Measurements from ENCODE around the gene ATMIN. TPM values are rescaled to one million over a fixed set of nuclear protein-coding genes. Genes with fewer than 3 reads are reported as not detected.
A peak's percentile ranks its signal among the peaks of the same experiment; 100 is the strongest.

ATMIN gene
- total RNA-seq, 1 donor from 2014 or later, result 40.0 TPM

- Mint-ChIP-seq H3K9me3 (ENCODE audit: unreplicated experiment) (no peaks in the 10 kb centered on the region), H3K27ac (ENCODE audit: unreplicated experiment) (no peak overlapping the region), H3K4me1 (ENCODE audit: low read depth, unreplicated experiment) (peaks cover 29% of the 10 kb centered on the region), H3K36me3 (ENCODE audit: low read depth, unreplicated experiment) (peaks cover 24% of the 10 kb centered on the region), H3K27me3 (ENCODE audit: low read depth, unreplicated experiment) (no peaks in the 10 kb centered on the region), H3K4me3 (ENCODE audit: unreplicated experiment) (no peak overlapping the region)
- no peak for DNase-seq (ENCODE audit: low read depth)
- H3K9ac ChIP-seq (ENCODE audit: low read length), result no peak overlapping the region
- no peaks in the 10 kb centered on the region for H3K9me3 ChIP-seq (ENCODE audit: insufficient read depth, low read depth, low read length)
- no peak overlapping the region for H3K4me2 ChIP-seq (ENCODE audit: low read length)
- no peak for TF ChIP-seq CTCF (IDR thresholded peaks at IDR 0.05; ENCODE audit: insufficient read depth, low read depth, low read length)
- TF ChIP-seq EZH2 (IDR thresholded peaks at IDR 0.05; ENCODE audit: insufficient read depth, low read length), result no peak
- H3K27me3 ChIP-seq (ENCODE audit: insufficient read depth, low read length), result no peaks in the 10 kb centered on the region
- FAIRE-seq, result no peak
- H2AFZ ChIP-seq (ENCODE audit: low read depth, low read length), result no peak overlapping the region
- H3K4me3 ChIP-seq (ENCODE audit: insufficient read depth, low read depth, low read length), result no peak overlapping the region
- H3K4me1 ChIP-seq (ENCODE audit: insufficient read depth, low read length), result peaks cover 10% of the 10 kb centered on the region
- peaks cover 45% of the 10 kb centered on the region for H3K79me2 ChIP-seq (ENCODE audit: insufficient read depth, low read length)
- peaks cover 35% of the 10 kb centered on the region for H3K36me3 ChIP-seq (ENCODE audit: insufficient read depth, low read length)
- H4K20me1 ChIP-seq (ENCODE audit: insufficient read depth, low read length), result peaks cover 33% of the 10 kb centered on the region
- no peak overlapping the region for H3K27ac ChIP-seq (ENCODE audit: low read depth, low read length)
Measured at GRCh38 chr16:81040131-81040530, 4.5 kb downstream of the ATMIN start.

- Histone ChIP-seq H3K4me3 (ENCODE audit: insufficient read depth, low read depth, low read length) (no peak overlapping the region), H3K36me3 (ENCODE audit: insufficient read depth, low read length) (peaks cover 39% of the 10 kb centered on the region), H3K9ac (ENCODE audit: low read length) (no peak overlapping the region), H2AFZ (ENCODE audit: low read depth, low read length) (no peak overlapping the region), H3K27ac (ENCODE audit: low read depth, low read length) (no peak overlapping the region), H3K4me2 (ENCODE audit: low read length) (peak overlapping the region; percentile 21), H3K27me3 (ENCODE audit: insufficient read depth, low read length) (no peaks in the 10 kb centered on the region), H3K79me2 (ENCODE audit: insufficient read depth, low read length) (peaks cover 45% of the 10 kb centered on the region), H3K4me1 (ENCODE audit: insufficient read depth, low read length) (peaks cover 10% of the 10 kb centered on the region), H4K20me1 (ENCODE audit: insufficient read depth, low read length) (peaks cover 33% of the 10 kb centered on the region), H3K9me3 (ENCODE audit: insufficient read depth, low read depth, low read length) (no peaks in the 10 kb centered on the region)
- peaks cover 28% of the 10 kb centered on the region for H3K36me3 Mint-ChIP-seq (ENCODE audit: low read depth, unreplicated experiment)
- H3K9me3 Mint-ChIP-seq (ENCODE audit: unreplicated experiment), result no peaks in the 10 kb centered on the region
- peak; percentile 16 for DNase-seq (ENCODE audit: low read depth)
- TF ChIP-seq CTCF (IDR thresholded peaks at IDR 0.05; ENCODE audit: insufficient read depth, low read depth, low read length), result no peak
- TF ChIP-seq EZH2 (IDR thresholded peaks at IDR 0.05; ENCODE audit: insufficient read depth, low read length), result no peak
- H3K27me3 Mint-ChIP-seq (ENCODE audit: low read depth, unreplicated experiment), result no peaks in the 10 kb centered on the region
- H3K4me1 Mint-ChIP-seq (ENCODE audit: low read depth, unreplicated experiment), result peaks cover 29% of the 10 kb centered on the region
- FAIRE-seq, result no peak
- H3K27ac Mint-ChIP-seq (ENCODE audit: unreplicated experiment), result peak overlapping the region; percentile 56
- H3K4me3 Mint-ChIP-seq (ENCODE audit: unreplicated experiment), result no peak overlapping the region
Measured at GRCh38 chr16:81040842-81041241, 5.2 kb downstream of the ATMIN start.

GRCh38 chr16:81041696-81042095 is 6.1 kb downstream of the ATMIN start:
- Histone ChIP-seq H3K9ac (ENCODE audit: low read length) (no peak overlapping the region), H3K27ac (ENCODE audit: low read depth, low read length) (no peak overlapping the region), H3K27me3 (ENCODE audit: insufficient read depth, low read length) (no peaks in the 10 kb centered on the region), H3K4me2 (ENCODE audit: low read length) (no peak overlapping the region), H3K4me3 (ENCODE audit: insufficient read depth, low read depth, low read length) (no peak overlapping the region), H3K9me3 (ENCODE audit: insufficient read depth, low read depth, low read length) (no peaks in the 10 kb centered on the region), H3K4me1 (ENCODE audit: insufficient read depth, low read length) (peaks cover 6% of the 10 kb centered on the region), H4K20me1 (ENCODE audit: insufficient read depth, low read length) (peaks cover 29% of the 10 kb centered on the region), H3K36me3 (ENCODE audit: insufficient read depth, low read length) (peaks cover 39% of the 10 kb centered on the region), H3K79me2 (ENCODE audit: insufficient read depth, low read length) (peaks cover 39% of the 10 kb centered on the region), H2AFZ (ENCODE audit: low read depth, low read length) (no peak overlapping the region)
- H3K4me3 Mint-ChIP-seq (ENCODE audit: unreplicated experiment), result no peak overlapping the region
- H3K9me3 Mint-ChIP-seq (ENCODE audit: unreplicated experiment), result no peaks in the 10 kb centered on the region
- no peak for FAIRE-seq
- peaks cover 28% of the 10 kb centered on the region for H3K36me3 Mint-ChIP-seq (ENCODE audit: low read depth, unreplicated experiment)
- H3K27ac Mint-ChIP-seq (ENCODE audit: unreplicated experiment), result no peak overlapping the region
- H3K27me3 Mint-ChIP-seq (ENCODE audit: low read depth, unreplicated experiment), result no peaks in the 10 kb centered on the region
- no peak for DNase-seq (ENCODE audit: low read depth)
- no peak for TF ChIP-seq CTCF (IDR thresholded peaks at IDR 0.05; ENCODE audit: insufficient read depth, low read depth, low read length)
- no peak for TF ChIP-seq EZH2 (IDR thresholded peaks at IDR 0.05; ENCODE audit: insufficient read depth, low read length)
- H3K4me1 Mint-ChIP-seq (ENCODE audit: low read depth, unreplicated experiment), result peaks cover 26% of the 10 kb centered on the region
